SK-N-DZ (cell line): ENCODE results near the gene ZBED3.

Experiments used
- small RNA-seq, 2 experiments: library from RNA; depleted of rRNA; stranded (forward); fragments of <200 nt; gene quantifications; one replicate each; pipeline ENCODE3, GENCODE V24; 2014

ZBED3 gene

Small RNA genes within 50 kb of the gene (small RNA-seq; reads per million reads assigned to genes)
- gene SNORA47, result 25.0 to 132 reads per million in 2 experiments
